Measurements from ENCODE around the gene LCE5A. TPM values are rescaled to one million over a fixed set of nuclear protein-coding genes. Genes with fewer than 3 reads are reported as not detected.

LCE5A gene
- total and polyA plus RNA-seq, 9 of the 15 experiments (the other 6 are each of a cell fraction or from before 2014, with no cell fraction given), result not detected

GRCh38 chr1:152517237-152517811 lies 6.7 kb downstream of the LCE5A start:
- Histone ChIP-seq H2AFZ (ENCODE audit: low read depth, low read length) (no peak overlapping the region), H3K4me1 (replicated peaks in 1 of 2; ENCODE audit: control insufficient read depth in 2 of 2, insufficient read depth in 2 of 2, low read length in 2 of 2) (peaks cover 0 to 6% of the 10 kb centered on the region in 2 experiments; a peak in 1 of 5 replicates), H3K9me1 (ENCODE audit: control insufficient read depth, insufficient read depth, low read length) (no peaks in the 10 kb centered on the region), H3K36me3 (ENCODE audit: control insufficient read depth, insufficient read depth, low read length) (no peaks in the 10 kb centered on the region), H3K27ac (ENCODE audit: extremely low read depth, low read depth, low read length) (no peak overlapping the region), H3K27me3 (ENCODE audit: control insufficient read depth in 2 of 2, insufficient read depth in 2 of 2, low read length in 2 of 2) (peaks cover 12 to 24% of the 10 kb centered on the region in 2 experiments; a peak in 3 of 5 replicates), H4K20me1 (replicated peaks; ENCODE audit: control insufficient read depth, insufficient read depth, low read length) (no peaks in the 10 kb centered on the region; the same call in 1 of the 2 replicates), H3K79me2 (ENCODE audit: control insufficient read depth, insufficient read depth, low read length) (no peaks in the 10 kb centered on the region), H3K4me2 (ENCODE audit: insufficient read depth, low read length) (no peak overlapping the region), H3K9ac (ENCODE audit: insufficient read depth in 1 of 2, low read depth in 2 of 2, low read length in 2 of 2) (no peak overlapping the region), H3K9me3 (replicated peaks; ENCODE audit: control insufficient read depth, insufficient read depth, low read depth, low read length) (no peaks in the 10 kb centered on the region), H3K4me3 (no peak overlapping the region)
- DNase-seq (ENCODE audit: extremely low read depth in 1 of 4, low spot score in 3 of 4) (no peak), ATAC-seq (no peak), FAIRE-seq (no peak)
- in situ Hi-C loops (cut with MboI), result no loop called here
- intact Hi-C loops (cut with micrococcal nuclease), result no loop called here
- BruUV-seq (replicated peaks), result no TSS peak
- no peak for TF ChIP-seq ZZZ3 (IDR thresholded peaks at IDR 0.05)
- no peak for TF ChIP-seq BRF1 (IDR thresholded peaks at IDR 0.05; ENCODE audit: borderline replicate concordance, extremely low read depth, insufficient read length)
- no peak for TF ChIP-seq MITF (IDR thresholded peaks at IDR 0.05)
- no peak for TF ChIP-seq SNAPC5 (CRISPR knock-in tag; IDR thresholded peaks at IDR 0.05)
- no peak for TF ChIP-seq ZKSCAN8 (CRISPR knock-in tag; IDR thresholded peaks at IDR 0.05)
- no peak for TF ChIP-seq CCAR2 (IDR thresholded peaks at IDR 0.05; ENCODE audit: low read depth, low read length)
- TF ChIP-seq YY1 (IDR thresholded peaks at IDR 0.05; ENCODE audit: borderline replicate concordance in 1 of 3, control insufficient read depth in 1 of 3, extremely low read depth in 1 of 3, insufficient read depth in 3 of 3, insufficient read length in 1 of 3, insufficient replicate concordance in 2 of 3, low read depth in 1 of 3, low read length in 2 of 3), result no peak
- no peak for TF ChIP-seq SIX5 (IDR thresholded peaks at IDR 0.05; ENCODE audit: borderline replicate concordance in 1 of 2, insufficient read depth in 1 of 2, low read depth in 1 of 2, low read length in 2 of 2)
- no peak for TF ChIP-seq MXD1 (CRISPR knock-in tag; IDR thresholded peaks at IDR 0.05; ENCODE audit: borderline replicate concordance, poor library complexity, severe bottlenecking)
- TF ChIP-seq PML (IDR thresholded peaks at IDR 0.05; ENCODE audit: low read length), result no peak
- TF ChIP-seq ZKSCAN1 (IDR thresholded peaks at IDR 0.05; ENCODE audit: low read depth, low read length), result no peak
- no peak for TF ChIP-seq SAFB (IDR thresholded peaks at IDR 0.05; ENCODE audit: borderline replicate concordance, low read depth, low read length)
- TF ChIP-seq UBTF (IDR thresholded peaks at IDR 0.05; ENCODE audit: borderline replicate concordance in 1 of 2, low read depth in 2 of 2, low read length in 2 of 2), result no peak
- TF ChIP-seq ZNF24 (IDR thresholded peaks at IDR 0.05), result no peak
- no peak for TF ChIP-seq LCOR (CRISPR knock-in tag; IDR thresholded peaks at IDR 0.05)
- TF ChIP-seq RBM39 (optimal IDR thresholded peaks at IDR 0.05; ENCODE audit: low read depth, low read length), result no peak
- ChIA-PET CTCF (ENCODE audit: low intra/inter-chr PET ratio) (no interaction called here), POLR2A (interaction anchor here (0.6 kb wide), 1 partner anchor 432 kb away, joined by 3 read pairs; no protein-coding TSS in a partner anchor)
- WGBS (ENCODE audit: insufficient coverage, low coverage, missing lambda C conversion rate), result 0% methylated on average over 7 of the region's 7 CpGs
